HG03025 (cell line): Measurements from ENCODE around the gene ABI3.

Experiments
- ATAC-seq: cut with Tn5 transposase; IDR thresholded peaks from one replicate; pipeline ENCODE4 v1.9.1; 2021; ENCODE audit warnings: mild to moderate bottlenecking, moderate library complexity; ENCODE audit not compliant: unreplicated experiment, low FRiP score

The ABI3 gene

DNA sequence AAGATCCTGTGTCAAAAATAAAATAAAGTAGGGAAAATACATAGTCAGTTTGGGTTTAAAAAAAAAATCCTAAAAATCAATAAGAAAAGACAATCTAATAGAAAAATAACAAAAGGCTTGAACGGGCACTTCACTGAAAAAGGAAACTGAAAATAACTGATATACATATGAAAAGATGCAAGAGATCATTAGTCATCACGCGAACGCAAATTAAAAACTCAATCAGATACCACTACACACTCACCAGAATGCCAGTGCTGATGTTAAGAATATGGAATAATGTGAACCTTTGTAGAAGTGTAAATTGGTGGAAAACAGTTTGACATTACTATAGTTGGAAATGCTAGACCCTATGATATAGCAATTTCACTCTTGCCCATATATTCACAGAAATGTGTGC, 14.8 kb upstream of the ABI3 start:
- no peak for ATAC-seq

DNA sequence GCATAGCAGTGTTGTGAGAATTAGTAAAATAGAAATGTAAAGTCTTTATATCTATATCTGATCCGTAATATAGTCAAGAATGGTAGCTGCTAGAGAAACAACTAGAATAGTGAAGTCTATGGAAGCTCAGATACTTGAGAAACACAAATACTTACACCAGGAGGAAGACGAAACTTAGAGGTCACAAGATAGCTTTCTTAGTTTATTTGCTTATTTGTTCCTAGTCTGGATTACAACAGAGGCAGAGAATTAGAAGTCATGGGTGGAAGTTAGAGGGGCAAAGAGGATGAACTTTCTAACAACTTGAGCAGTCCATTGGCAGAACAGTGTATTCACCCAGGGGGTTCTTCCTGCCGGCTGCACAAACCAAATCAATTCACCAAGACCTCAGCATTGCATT, 14.0 kb upstream of the ABI3 start:
- no peak for ATAC-seq

DNA sequence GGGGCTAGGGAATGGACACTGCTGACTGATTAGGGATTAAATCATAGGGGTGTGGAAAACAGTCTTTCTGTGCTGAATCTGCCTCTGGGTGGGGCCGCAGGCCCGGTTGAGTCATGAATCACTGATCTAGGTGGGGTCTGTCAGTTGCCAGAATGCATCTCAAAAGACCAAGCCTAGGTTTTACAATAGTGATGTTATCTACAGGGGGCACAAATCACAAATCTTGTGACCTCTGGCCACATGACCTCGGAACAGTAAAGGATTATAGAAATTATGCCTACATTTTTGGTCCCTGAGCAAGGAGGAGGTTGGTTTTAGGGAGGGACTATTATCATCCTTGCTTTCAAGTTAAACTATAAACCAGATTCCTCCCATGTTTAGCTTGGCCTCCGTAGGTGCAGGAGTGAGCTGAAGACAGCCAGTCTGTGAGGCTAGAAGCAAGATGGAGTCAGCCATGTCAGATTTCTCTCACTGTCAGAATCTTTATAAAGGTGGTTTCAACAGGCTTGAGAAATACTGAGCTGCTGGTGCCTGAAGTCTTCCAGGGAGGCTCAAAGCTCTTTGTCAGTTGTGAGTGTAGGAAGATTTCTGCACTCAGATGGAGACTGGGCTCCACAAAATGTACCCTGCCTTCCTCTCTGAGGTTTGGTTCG, 13.0 kb upstream of the ABI3 start:
- no peak for ATAC-seq

DNA sequence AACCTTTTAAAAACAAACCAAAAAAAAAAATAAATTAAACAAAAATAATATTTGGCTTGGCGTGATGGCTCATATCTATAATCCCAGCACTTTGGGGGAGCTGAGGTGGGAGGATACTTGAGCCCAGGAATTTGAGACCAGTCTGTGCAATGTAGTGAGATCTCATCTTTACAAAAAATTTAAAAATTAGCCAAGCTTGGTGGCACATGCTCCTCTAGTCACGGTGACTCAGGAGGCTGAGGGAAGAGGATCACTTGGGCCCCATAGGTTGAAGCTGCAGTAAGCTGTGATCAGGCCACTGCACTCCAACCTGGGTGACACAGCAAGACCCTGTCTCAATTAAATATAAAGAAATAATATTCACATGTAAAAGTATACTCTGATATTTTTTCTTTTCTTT, 12.3 kb upstream of the ABI3 start:
- ATAC-seq: no peak

DNA sequence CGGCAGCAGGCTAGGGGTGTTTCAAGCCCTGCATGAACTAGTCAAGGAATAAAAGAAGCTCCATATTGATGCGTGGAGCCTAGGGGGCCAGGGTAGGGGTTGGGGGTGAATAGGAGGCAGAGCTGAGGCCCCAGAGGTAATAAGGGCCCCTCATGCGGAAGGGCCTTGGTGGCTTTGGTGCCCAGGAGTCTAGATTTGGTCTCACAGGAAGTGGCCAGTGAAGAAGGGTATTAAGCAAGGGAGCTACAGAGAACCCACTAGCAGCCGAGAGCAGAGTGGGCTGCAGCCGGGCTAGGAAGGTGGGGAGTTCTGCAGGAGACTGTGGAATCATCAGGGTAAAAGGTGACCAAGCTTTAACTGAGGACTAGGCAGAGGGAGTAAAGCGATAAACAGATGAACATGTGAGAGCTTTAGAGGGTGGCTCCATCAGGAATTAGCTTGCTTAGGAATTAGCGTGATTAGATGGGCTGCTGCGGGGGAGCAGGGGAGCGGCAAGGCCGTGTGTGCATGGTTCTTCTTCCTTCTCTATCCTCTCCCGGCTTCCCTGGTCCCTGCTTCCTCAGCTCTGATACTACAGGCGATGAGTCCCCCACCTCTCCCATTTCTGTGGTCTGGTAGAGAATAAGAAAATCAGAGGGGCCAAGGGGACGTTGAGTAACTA, 10.0 kb upstream of the ABI3 start:
- ATAC-seq: no peak

DNA sequence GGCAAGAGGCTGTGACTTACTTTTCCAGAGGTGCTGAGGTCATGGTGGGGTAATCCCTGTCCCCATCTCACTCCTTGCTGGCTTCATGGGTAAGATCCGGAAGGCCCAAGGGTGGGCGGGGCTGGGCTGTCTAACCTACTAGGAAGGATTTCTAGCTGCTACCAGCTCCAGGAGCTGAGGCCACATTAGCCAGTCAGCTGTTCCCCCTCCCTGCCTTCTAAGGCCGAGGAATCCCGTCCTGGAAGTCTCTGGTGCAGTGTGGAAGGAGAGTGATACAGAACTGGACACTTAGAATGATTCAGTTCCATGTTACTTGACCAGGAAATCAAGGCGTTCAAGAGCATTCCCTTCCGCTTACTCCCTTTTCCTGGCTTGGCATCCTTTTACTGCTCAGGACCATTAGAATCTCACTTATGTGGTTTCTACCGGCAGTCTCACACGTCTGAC, 9.0 kb upstream of the ABI3 start:
- no peak for ATAC-seq

DNA sequence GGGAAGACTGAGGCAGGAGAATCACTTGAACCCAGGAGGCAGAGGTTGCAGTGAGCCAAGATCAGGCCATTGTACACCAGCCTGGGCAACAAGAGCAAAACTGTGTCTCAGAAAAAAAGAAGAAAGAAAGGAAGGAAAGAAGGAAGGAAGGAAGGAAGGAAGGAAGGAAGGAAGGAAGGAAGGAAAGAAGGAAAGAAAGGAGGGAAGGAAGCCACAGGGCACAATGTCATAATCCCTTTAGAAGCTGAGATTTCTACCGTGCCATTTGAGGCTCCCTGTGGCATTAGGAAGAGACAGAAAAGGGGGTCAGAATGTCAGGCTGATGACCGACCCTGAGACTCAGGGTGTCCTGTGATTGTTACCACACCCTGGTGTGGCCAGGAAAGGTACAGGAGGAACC, 6.7 kb upstream of the ABI3 start:
- no peak for ATAC-seq

DNA sequence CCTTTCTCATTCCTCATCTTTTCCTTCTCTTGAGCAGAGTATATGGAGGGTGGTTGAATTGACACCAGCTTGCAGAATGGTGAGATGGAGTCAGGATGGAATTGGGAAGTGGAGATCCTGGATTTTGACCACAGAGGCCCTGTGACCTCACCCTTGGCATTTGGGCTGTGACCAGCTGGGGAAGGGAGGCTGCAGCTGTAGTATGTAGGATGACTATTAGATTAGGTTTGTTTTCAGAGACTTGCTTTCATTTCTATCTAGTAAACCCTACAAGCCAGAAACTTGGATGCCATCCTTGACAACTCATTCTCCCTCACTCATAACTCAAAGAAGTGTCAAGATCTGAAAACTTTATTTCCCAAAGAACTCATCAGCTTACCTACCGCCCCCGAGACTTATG, 6.0 kb upstream of the ABI3 start:
- no peak for ATAC-seq

DNA sequence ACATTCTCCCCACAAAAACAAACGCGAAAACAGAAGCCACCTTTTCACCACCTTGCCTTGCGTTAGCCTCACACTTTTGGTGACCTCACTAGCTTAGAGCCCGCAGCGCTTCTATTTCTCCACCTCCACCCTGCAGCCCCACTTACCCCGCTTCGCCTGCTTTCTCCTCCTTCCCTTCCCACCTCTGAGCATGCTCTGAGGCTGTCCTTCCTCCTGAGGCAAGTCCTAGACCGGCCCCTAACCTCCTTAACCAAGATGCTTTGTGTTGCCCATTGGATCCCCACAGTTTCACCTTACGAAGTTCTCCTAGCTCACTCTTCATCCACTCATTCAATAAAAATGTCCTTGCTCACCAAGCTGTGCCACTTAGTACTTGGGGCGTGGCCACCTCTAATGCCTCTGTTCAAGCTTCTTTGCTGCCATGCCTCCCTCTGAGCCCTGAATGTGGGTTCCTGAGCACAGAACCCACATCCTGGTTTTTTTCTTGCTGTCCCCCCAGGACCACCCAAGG, 1.4 kb upstream of the ABI3 start:
- ATAC-seq: no peak

DNA sequence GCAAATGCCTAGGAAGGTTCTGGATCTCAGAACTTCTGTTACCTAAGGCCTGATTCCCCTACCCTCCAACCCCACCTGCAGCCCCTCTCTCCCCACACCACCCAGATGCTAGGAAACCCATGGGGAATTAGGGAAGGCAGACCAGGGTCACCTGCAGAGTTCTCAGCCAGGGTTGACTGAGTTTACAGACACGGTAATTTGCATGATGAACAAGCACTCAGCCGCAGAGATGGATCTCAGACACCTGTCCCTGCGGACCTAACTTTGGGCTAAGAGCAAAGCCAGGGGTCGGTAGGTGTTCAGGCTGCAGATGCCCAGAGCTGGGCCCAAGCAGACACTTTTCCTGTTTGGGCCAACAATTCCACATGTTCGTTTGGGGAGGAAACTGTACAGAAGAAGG, 2.9 kb downstream of the ABI3 start:
- no peak for ATAC-seq

DNA sequence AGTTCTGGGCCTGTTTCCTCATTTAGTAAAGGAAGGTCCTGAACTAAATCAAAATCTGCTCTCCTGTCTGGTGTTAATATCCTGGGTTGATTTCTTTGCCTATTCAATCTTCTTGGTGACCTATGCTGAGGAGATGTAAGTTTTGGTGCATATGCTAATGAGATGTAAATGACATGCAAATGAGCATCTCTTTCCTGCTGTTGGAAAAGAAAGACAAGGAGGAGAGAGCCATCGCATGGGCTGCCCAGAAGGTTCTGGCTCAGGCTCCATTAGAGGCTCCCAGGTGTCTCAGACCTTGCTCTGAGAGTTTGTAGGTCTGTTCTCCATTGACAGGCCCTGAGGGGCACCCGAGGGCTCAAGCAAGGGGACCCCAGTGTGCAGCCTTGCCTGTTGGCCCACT, 3.3 kb downstream of the ABI3 start:
- ATAC-seq: no peak

DNA sequence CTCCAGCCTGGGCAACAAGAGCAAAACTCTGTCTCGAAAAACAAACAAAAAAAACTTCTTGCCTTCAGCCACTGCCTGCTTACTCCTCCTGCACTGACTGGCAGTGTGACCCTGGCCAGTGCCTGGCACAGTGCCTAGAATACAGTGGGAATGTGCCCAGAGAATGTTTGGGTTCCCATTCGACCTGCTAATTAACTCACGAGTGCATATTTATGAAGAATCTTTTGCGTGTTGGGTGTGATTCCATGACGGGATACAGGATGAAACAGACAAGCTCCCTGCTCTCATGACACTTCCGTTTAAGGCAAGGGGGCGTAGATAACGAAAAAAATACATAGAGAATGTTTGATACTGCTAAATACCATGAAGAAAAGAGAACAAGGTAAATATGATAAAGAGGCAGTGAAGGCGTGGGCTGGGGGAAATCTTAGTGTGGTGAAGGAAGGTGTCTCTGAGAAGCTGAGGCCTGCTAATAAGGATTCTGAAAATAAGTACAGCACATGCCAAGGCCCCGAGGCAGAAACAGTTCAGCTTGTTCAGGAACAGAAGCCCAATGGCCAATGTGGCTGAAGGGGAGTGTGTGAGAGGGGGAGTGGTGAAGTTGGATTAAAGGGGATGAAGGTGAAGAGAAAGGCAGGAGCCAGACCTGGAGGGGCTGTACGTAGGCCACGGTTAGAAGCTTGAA, 4.3 kb downstream of the ABI3 start:
- ATAC-seq: no peak

DNA sequence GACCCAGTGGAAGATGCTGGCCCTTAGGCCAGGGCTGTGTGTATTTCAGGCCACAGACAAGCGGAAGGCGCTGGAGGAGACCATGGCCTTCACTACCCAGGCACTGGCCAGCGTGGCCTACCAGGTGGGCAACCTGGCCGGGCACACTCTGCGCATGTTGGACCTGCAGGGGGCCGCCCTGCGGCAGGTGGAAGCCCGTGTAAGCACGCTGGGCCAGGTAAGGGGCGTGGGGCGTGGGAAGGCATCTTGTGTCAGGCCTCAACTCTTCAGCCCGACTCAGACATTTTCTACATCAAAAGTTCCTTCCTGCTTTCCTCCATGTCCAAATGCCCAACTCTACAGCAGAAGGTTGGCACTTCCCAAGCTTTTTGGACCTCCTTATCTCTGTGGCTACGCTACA, 6.0 kb downstream of the ABI3 start:
- ATAC-seq: no peak

DNA sequence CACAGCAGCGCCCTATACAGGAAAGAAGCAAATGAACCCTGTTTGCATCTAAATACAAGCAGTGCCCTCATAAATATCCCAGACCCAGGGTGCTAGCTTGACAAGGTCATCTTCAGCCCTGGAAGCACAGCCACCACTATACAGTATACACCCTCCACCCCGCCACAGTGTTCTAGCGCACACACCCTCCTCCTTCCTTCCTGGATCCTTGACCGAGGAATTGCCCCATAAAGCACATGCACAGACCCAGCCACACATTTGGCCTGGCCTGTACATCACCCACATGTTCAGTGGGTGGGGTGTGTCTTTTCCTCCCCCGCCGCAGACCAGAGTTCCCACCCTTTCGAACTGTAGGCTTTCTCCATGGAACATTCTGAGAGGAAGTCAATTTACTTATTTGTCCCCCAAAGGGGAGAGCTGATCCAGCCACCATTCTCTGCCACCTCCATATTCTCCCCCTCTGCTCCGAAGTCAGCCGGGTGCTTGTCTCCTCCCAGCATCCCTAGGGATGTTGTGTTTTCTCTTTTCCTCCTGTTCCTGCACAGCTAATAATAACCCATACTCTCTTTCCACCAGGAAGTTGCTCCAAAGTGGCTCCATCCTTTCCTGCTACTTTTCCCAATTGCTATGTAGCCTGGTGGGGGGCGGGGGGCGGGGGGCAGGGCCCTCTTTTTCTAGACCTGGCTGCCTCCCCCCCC, 6.6 kb downstream of the ABI3 start:
- ATAC-seq: no peak

DNA sequence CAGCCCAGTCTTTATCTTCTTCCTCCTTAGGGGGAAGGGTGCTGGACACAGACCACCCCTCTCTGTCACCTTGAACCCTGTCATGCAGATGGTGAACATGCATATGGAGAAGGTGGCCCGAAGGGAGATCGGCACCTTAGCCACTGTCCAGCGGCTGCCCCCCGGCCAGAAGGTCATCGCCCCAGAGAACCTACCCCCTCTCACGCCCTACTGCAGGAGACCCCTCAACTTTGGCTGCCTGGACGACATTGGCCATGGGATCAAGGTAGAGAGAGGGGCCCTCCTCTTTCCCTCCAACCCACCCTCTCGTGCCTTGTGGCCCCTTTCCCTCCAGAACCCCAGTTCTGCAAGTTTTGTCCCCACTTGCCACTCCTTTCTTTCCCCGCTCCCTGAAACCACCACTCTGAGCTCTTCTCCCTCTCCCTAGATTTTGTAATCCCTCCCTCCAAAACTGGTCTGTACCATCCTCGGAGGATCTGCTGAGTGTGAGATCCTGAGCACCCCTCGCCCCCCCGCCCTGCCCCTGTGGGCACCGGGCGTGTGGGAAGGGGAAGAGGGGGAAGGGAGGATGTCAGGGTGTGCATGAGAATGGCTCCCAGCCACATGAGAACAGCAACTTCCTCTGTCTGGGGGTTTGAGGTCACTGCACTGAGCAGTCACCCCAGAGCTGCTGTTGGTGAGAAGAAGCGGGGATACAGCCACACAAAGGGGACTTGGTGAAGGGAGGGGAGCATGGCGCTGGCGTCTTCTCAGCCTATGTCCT, 7.3 kb downstream of the ABI3 start:
- ATAC-seq: no peak

DNA sequence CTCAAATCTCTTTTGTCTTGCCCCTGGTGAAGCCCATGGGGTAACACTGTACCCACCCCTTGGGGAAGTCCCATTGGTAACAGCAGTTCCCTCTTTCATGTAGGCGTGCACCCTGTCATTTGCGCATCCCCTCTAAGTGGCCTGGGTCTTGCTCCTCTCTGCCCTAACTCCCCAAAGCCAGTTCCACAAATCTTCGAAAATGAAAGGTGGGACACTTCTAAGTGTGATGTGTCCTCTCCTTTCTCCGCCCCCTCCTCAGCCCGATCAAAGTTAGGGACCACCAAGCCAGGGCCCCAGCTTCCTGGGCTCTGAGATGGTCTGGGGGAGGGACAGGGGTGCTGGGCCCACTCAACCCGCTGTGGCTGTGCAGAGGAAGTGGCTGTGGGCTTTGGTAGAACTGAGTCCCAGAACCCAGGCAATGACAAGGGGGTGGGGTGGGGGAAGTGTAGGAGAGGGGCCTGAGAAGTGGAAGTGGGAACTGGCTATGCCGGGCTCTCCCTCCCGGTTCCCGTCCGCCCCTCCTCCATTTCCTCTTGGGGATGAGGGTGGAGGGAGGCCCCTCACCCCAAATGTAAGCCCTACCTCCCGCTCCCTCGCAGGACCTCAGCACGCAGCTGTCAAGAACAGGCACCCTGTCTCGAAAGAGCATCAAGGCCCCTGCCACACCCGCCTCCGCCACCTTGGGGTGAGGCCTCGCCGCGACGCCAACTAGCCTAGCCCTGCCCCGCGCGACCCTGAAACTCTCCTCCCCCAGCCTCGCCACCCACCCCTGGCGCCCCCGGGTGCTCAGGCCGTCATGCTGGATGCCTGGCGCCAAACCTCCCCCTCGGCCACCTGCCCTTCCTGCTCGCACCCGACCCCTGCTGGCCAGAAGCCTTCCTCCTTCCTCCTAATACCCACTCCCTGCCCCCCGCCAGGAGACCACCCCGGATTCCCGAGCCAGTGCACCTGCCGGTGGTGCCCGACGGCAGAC, 8.7 kb downstream of the ABI3 start:
- no peak for ATAC-seq

DNA sequence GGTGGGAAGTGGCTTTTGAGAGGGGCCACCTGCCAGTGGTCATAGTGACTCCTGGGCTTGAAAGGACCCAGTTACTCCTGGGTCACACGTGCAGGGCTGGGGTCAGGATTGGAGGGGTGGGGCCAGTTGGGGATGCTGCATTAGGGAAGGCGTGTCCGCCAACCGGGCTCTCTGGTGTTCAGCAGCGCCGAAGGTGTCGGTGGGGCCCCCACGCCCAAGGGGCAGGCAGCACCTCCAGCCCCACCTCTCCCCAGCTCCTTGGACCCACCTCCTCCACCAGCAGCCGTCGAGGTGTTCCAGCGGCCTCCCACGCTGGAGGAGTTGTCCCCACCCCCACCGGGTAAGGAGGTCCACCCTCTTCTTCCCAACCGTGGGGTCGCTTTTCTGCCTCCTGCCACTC, 9.5 kb downstream of the ABI3 start:
- no peak for ATAC-seq

DNA sequence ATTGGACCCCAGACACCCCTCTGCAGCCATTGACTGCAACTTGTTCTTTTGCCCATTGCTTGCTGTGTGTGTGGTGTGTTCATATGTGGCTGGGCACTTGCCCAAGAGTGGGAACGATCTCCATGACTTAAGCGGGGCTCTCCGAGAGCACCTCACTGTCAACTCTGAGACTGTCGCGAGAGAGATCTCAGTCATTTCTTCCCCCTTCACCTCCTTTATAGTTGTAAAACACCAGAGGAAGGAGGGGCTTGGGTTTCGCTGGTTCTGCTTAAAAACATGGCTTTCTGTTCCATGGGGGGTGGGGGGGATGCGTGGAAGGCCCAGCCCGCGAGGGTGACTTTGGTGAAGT, 12.6 kb downstream of the ABI3 start:
- no peak for ATAC-seq

DNA sequence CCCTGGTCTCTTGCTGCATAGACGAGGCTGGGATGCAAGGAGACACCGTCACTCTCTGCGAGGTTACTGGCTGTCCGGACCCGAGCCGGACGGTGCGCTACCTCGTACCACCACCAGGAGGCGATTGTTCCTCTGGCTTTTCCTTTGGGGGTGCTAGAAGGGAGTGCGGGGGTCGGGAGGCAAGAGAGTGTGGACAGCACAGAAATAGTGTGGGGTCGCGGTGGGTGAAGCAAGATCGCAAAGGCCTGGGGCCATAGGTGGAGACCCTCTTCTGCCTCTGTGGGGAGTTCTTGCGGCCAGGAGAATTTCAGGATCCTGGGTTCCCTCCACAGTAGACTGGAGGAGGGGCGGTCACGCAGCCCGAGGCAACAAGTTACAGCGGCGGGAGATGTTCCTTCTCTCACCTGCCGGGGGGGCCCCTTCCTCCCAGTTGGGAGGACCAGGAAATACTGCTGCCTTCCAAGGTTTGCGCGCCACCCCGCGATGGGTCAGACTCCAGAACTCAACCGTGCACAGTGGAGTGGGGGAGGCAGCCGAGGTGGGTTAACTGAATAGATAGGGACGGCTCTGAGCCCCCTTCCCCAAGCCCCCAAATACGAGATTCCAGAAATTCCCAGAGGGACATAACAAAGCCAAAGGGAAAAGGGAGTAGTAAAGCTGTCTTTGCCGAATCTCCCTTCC, 13.2 kb downstream of the ABI3 start:
- ATAC-seq: no peak
